Prostate gland (tissue), 2 donors: ENCODE data around the gene RPP14. TPM values are rescaled to one million over a fixed set of nuclear protein-coding genes. Genes with fewer than 3 reads are reported as not detected.

ENCODE experiments used
- DNase-seq: peaks from one replicate; pipeline ENCODE4 v3.0.0-alpha.2; 2019; ENCODE audit warnings: low spot score
- H3K27ac ChIP-seq, 2 donors: fragments of 200-600 bp; sonication (generic); 2 replicates each; pipeline ENCODE4 v1.5.1; 2017 to 2019
- H3K27me3 ChIP-seq: fragments of 200-600 bp; sonication (generic); replicated peaks from 2 replicates; pipeline ENCODE4 v1.5.1; 2019; ENCODE audit not compliant: insufficient read depth
- H3K36me3 ChIP-seq, 2 donors: fragments of 200-600 bp; sonication (generic); 1 replicate in 1 of 2; 2 replicates in 1 of 2; pipeline versions ENCODE4 v1.5.1 to v1.8.1; 2017 to 2019
- H3K4me1 ChIP-seq: fragments of 200-600 bp; sonication (generic); replicated peaks from 2 replicates; pipeline ENCODE4 v1.5.1; 2019
- H3K4me3 ChIP-seq, 2 donors: fragments of 200-600 bp; sonication (generic); 2 replicates each; pipeline ENCODE4 v1.5.1; 2017 to 2019
- H3K9me3 ChIP-seq: fragments of 200-600 bp; sonication (generic); 2 replicates; pipeline ENCODE4 v1.5.1; 2017
- CTCF ChIP-seq, 4 experiments: fragments of 200-600 bp in 2 of 4; fragments of 450-650 bp in 2 of 4; sonication (generic) in 2 of 4; IDR thresholded peaks; 1 replicate in 3 of 4; 2 replicates in 1 of 4; pipeline ENCODE4 v1.5.1; 2016 to 2019; ENCODE audit warnings: antibody characterized with exemption in 4 of 4, mild to moderate bottlenecking in 2 of 4, moderate library complexity in 2 of 4
- POLR2A ChIP-seq: fragments of 450-650 bp; IDR thresholded peaks from one replicate; pipeline ENCODE4 v1.6.1; 2016; ENCODE audit warnings: antibody characterized with exemption, mild to moderate bottlenecking
- POLR2AphosphoS5 ChIP-seq: sonication (generic); formaldehyde crosslinking; IDR thresholded peaks from one replicate; pipeline ENCODE4 v1.6.1; 2017; ENCODE audit warnings: antibody characterized with exemption
- WGBS: methylation state at CpG from one replicate; pipeline ENCODE4 v1.1.5; 2018; 5-methylcytosine and 5-hydroxymethylcytosine counted together
- intact Hi-C: fragments of 100-400 bp; cut with DNase I; formaldehyde crosslinking; loops from one replicate; pipeline ENCODE4 v1.14.2; 2022
- total RNA-seq, 2 donors: library from RNA; depleted of rRNA; stranded (reverse); fragments of >200 nt; gene quantifications; one replicate each; pipeline ENCODE4 v1.1.0, GENCODE V29; 2016

RPP14 gene
- total RNA-seq, 2 donors from 2014 or later: 7.1 to 12.5 TPM

GRCh38 chr3:58324391-58325390, 18.6 kb downstream of the RPP14 start:
- Histone ChIP-seq H3K9me3 (no peaks in the 10 kb centered on the region), H3K27ac (no peak overlapping the region), H3K4me1 (no peaks in the 10 kb centered on the region), H3K4me3 (no peak overlapping the region), H3K36me3 (no peaks in the 10 kb centered on the region), H3K27me3 (no peaks in the 10 kb centered on the region)
- no peak for DNase-seq
- intact Hi-C loops: loop anchor here (5.0 kb wide), 1 partner anchor 88 kb away; no protein-coding TSS in a partner anchor
- 57% methylated on average over 7 of the region's 7 CpGs for WGBS
- TF ChIP-seq CTCF (IDR thresholded peaks at IDR 0.05) (no peak), POLR2AphosphoS5 (no peak), POLR2A (no peak)

GRCh38 chr3:58325525-58325992, 19.5 kb downstream of the RPP14 start:
- no peak for DNase-seq
- Histone ChIP-seq H3K27me3 (no peaks in the 10 kb centered on the region), H3K36me3 (no peaks in the 10 kb centered on the region), H3K27ac (no peak overlapping the region), H3K4me1 (no peaks in the 10 kb centered on the region), H3K4me3 (no peak overlapping the region), H3K9me3 (no peaks in the 10 kb centered on the region)
- intact Hi-C loops: no loop called here
- WGBS: 51% methylated on average over 2 of the region's 2 CpGs
- no peak for TF ChIP-seq CTCF (IDR thresholded peaks at IDR 0.05)
- TF ChIP-seq POLR2AphosphoS5: no peak
- TF ChIP-seq POLR2A: no peak

- no peak overlapping the region for H3K4me3 ChIP-seq
- H3K27ac ChIP-seq: no peak overlapping the region
- intact Hi-C loops: no loop called here
Observed at GRCh38 chr3:58326267-58326900, 20.3 kb downstream of the RPP14 start.

GRCh38 chr3:58329150-58329921, 23.3 kb downstream of the RPP14 start:
- intact Hi-C loops: no loop called here
- Histone ChIP-seq H3K9me3 (no peaks in the 10 kb centered on the region), H3K27ac (no peak overlapping the region), H3K4me1 (no peaks in the 10 kb centered on the region), H3K36me3 (no peaks in the 10 kb centered on the region), H3K27me3 (no peaks in the 10 kb centered on the region), H3K4me3 (no peak overlapping the region)
- TF ChIP-seq POLR2A (no peak), CTCF (IDR thresholded peaks at IDR 0.05) (no peak), POLR2AphosphoS5 (no peak)
- WGBS: 90% methylated on average over 8 of the region's 8 CpGs
- no peak for DNase-seq

More at GRCh38 chr3:58326267-58326900, 20.3 kb downstream of the RPP14 start:
- TF ChIP-seq POLR2A (no peak), CTCF (IDR thresholded peaks at IDR 0.05) (no peak), POLR2AphosphoS5 (no peak)
- H3K4me1 ChIP-seq: no peaks in the 10 kb centered on the region
- H3K36me3 ChIP-seq: no peaks in the 10 kb centered on the region
- 94% methylated on average over 8 of the region's 8 CpGs for WGBS
- DNase-seq: no peak
- no peaks in the 10 kb centered on the region for H3K9me3 ChIP-seq
- no peaks in the 10 kb centered on the region for H3K27me3 ChIP-seq
